Neural progenitor cell (in vitro differentiated cells): ENCODE measurements around the gene DBNL.

Experiments used
- EZH2 ChIP-seq: fragments of 200-600 bp; sonication (generic); IDR thresholded peaks from 2 replicates; pipeline ENCODE4 v1.6.1; 2017; ENCODE audit warnings: antibody characterized with exemption, mild to moderate bottlenecking, moderate library complexity
- EZH2phosphoT487 ChIP-seq: fragments of 200-600 bp; sonication (generic); IDR thresholded peaks from 2 replicates; pipeline ENCODE4 v1.6.1; 2017; ENCODE audit warnings: antibody characterized with exemption
- TF ChIP-seq, protein P1 (sequence below): fragments of 200-600 bp; sonication (generic); IDR thresholded peaks from 2 replicates; pipeline ENCODE4 v1.5.1; 2017; ENCODE audit warnings: antibody characterized with exemption, mild to moderate bottlenecking

DNA sequence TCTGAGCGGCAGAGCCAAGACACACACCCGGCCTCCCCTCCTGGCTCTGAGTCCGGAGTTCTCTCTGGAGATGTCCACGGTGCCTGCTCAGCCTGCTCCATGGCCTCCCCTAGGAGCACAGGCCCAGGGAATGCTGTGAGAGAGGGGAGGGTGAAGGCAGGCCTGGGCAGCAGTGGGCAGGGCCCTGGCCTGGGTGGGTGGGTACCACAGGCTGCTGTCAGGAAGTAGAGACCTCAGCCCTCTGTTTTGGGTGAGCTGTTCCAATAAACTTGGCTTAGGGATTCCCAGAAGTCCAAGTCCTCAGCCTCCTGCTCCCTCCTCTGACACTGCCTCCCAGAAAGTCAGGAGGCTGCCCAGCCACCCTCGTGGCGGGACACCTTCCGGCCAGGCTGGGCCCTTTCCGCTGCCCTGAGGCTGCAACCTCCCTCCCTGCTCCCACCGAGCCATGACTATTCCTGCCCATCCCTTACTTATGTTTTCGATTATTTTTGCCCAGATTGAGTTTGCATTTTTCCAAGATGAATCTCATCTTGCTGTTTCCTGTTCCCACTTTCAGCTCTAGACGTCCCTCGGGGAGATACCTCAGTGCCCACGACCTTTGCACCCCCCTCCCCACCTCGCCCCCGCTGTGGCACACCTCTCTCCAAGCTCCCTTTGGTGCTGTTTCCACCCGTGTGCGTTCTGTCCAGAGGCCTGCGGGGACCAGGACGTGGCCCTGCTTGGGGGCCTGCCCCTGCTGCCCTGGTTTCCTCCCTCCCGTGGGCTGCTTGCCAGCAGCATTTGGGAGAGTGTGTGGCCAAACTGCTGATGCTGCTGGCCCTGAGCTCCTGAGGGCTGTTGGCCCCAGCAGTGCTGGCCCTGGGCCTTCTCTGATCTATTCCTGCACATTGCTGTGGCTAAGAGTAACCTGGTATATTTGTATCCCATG lies 43.7 kb downstream of the DBNL start:
- TF ChIP-seq, protein P1, sequence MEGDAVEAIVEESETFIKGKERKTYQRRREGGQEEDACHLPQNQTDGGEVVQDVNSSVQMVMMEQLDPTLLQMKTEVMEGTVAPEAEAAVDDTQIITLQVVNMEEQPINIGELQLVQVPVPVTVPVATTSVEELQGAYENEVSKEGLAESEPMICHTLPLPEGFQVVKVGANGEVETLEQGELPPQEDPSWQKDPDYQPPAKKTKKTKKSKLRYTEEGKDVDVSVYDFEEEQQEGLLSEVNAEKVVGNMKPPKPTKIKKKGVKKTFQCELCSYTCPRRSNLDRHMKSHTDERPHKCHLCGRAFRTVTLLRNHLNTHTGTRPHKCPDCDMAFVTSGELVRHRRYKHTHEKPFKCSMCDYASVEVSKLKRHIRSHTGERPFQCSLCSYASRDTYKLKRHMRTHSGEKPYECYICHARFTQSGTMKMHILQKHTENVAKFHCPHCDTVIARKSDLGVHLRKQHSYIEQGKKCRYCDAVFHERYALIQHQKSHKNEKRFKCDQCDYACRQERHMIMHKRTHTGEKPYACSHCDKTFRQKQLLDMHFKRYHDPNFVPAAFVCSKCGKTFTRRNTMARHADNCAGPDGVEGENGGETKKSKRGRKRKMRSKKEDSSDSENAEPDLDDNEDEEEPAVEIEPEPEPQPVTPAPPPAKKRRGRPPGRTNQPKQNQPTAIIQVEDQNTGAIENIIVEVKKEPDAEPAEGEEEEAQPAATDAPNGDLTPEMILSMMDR = no peak
- TF ChIP-seq EZH2 (no peak), EZH2phosphoT487 (no peak)
